Testis (tissue), 2 donors: ENCODE measurements around the gene ENTPD5.

Experiments
- POLR2A ChIP-seq: fragments of 450-650 bp; IDR thresholded peaks from one replicate; pipeline ENCODE4 v1.6.1; 2017; ENCODE audit warnings: antibody characterized with exemption, mild to moderate bottlenecking, moderate library complexity
- TF ChIP-seq, protein P1 (sequence below), 3 experiments: fragments of 450-650 bp in 2 of 3; fragments of 200-600 bp in 1 of 3; sonication (generic) in 1 of 3; IDR thresholded peaks; one replicate each; pipeline ENCODE4 v1.5.1; 2016 to 2019; ENCODE audit warnings: antibody characterized with exemption in 3 of 3, mild to moderate bottlenecking in 2 of 3, moderate library complexity in 1 of 3

DNA sequence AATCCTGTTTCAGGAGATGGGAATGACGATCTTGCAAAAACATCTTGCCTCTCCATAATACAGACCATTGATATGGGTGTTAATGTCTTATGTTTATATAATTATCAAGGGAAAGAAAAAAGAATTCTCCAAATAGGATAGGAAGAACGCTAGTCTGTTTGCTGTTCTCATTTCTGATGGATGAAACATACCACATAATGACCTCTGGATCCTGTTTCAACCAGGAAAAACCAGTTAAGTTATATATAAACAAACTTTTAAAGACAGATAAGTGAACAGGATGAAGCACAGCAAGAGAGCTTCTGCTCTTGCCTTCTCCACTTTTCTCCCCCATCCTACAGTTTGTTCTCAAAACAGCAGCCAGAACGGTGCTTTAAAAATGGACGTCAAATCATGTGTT, 41.2 kb downstream of the ENTPD5 start:
- no peak for TF ChIP-seq POLR2A
- TF ChIP-seq, protein P1, sequence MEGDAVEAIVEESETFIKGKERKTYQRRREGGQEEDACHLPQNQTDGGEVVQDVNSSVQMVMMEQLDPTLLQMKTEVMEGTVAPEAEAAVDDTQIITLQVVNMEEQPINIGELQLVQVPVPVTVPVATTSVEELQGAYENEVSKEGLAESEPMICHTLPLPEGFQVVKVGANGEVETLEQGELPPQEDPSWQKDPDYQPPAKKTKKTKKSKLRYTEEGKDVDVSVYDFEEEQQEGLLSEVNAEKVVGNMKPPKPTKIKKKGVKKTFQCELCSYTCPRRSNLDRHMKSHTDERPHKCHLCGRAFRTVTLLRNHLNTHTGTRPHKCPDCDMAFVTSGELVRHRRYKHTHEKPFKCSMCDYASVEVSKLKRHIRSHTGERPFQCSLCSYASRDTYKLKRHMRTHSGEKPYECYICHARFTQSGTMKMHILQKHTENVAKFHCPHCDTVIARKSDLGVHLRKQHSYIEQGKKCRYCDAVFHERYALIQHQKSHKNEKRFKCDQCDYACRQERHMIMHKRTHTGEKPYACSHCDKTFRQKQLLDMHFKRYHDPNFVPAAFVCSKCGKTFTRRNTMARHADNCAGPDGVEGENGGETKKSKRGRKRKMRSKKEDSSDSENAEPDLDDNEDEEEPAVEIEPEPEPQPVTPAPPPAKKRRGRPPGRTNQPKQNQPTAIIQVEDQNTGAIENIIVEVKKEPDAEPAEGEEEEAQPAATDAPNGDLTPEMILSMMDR (IDR thresholded peaks at IDR 0.05) = no peak
